Astrocyte of the spinal cord (primary cell): ENCODE results near the gene PNLDC1.
A peak's percentile ranks its signal among the peaks of the same experiment; 100 is the strongest.

Experiments used
- DNase-seq: peaks from one replicate; pipeline ENCODE4 v3.0.0; 2011; ENCODE audit warnings: low read depth, low spot score
- H3K4me3 ChIP-seq: 2 replicates; pipeline ENCODE4 v1.5.1; 2011; ENCODE audit warnings: low read depth, mild to moderate bottlenecking, low read length, moderate library complexity
- in situ Hi-C: cut with HindIII; loops from 2 replicates; pipeline ENCODE4 v1.10.0; 2017; ENCODE audit warnings: low sequenced_read_pairs
- TF ChIP-seq, protein P1 (sequence below): IDR thresholded peaks from 2 replicates; pipeline ENCODE4 v1.5.1; 2012; ENCODE audit warnings: low read depth, mild to moderate bottlenecking, low read length, inconsistent platforms

Gene PNLDC1

DNA sequence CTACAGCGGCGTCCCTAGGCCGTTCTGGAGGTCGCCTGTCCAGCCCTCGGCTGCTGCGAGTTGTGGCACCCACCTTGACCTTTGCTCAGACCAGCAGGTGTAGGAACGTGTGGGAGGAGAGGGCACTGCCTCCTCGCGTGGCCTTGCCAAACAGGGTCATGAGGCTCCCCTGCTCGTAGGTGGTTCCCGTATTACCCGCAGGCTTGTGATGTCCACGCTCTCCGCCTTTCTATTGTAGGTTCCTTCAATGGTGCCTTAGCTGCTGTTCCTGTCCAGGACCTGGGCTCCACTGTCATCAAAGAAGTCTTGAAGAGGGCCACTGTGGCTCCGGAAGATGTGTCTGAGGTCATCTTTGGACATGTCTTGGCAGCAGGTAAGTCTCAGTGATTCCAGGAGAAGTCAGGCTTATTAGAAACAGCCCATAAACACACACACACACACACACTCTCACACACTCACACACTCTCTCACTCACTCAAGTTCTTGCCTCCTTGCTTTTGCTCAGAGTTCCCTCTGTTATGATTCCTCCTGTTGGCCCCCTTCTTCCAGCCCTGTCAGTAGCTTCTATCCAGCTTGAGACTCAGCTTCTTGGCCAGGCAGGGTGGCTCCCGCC, 37.3 kb upstream of the PNLDC1 start:
- in situ Hi-C loops = no loop called here
- no peak for DNase-seq
- peak overlapping the region; percentile 88 for H3K4me3 ChIP-seq
- TF ChIP-seq, protein P1, sequence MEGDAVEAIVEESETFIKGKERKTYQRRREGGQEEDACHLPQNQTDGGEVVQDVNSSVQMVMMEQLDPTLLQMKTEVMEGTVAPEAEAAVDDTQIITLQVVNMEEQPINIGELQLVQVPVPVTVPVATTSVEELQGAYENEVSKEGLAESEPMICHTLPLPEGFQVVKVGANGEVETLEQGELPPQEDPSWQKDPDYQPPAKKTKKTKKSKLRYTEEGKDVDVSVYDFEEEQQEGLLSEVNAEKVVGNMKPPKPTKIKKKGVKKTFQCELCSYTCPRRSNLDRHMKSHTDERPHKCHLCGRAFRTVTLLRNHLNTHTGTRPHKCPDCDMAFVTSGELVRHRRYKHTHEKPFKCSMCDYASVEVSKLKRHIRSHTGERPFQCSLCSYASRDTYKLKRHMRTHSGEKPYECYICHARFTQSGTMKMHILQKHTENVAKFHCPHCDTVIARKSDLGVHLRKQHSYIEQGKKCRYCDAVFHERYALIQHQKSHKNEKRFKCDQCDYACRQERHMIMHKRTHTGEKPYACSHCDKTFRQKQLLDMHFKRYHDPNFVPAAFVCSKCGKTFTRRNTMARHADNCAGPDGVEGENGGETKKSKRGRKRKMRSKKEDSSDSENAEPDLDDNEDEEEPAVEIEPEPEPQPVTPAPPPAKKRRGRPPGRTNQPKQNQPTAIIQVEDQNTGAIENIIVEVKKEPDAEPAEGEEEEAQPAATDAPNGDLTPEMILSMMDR = no peak

DNA sequence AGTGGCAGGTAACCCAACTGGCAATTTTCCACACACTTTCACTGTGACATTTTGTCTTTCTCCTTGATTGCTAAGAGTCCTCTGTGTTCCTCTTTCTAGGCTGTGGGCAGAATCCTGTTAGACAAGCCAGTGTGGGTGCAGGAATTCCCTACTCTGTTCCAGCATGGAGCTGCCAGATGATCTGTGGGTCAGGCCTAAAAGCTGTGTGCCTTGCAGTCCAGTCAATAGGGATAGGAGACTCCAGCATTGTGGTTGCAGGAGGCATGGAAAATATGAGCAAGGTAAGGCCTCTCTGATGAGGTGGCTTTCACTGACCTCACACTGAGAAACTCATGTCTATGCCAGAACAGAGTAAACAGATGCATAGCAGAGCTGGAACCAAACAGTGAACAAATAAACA, 33.2 kb upstream of the PNLDC1 start:
- TF ChIP-seq, protein P1 = no peak
- no peak overlapping the region for H3K4me3 ChIP-seq
- in situ Hi-C loops = no loop called here
- DNase-seq = no peak

DNA sequence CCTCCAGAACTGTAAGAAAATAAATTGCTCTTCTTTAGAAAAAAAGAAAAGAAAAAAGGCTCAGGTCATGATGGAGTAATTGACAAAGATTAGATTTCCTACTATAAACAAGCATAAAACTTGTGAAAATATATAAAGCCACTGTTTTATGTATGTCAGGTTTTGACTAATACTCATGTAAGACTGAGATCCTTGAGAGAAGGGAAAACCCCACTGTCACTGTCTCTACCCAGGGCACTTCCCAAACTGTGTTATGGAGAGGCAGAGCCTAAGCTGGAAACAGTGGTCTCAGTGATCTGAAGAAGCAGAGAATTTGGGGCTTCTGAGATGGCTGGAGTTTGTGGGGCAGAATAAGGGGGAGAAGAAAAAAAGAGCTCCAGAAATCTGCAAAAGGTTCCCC, 30.6 kb upstream of the PNLDC1 start:
- H3K4me3 ChIP-seq = no peak overlapping the region
- no peak for DNase-seq
- TF ChIP-seq, protein P1 = no peak
- in situ Hi-C loops = no loop called here

DNA sequence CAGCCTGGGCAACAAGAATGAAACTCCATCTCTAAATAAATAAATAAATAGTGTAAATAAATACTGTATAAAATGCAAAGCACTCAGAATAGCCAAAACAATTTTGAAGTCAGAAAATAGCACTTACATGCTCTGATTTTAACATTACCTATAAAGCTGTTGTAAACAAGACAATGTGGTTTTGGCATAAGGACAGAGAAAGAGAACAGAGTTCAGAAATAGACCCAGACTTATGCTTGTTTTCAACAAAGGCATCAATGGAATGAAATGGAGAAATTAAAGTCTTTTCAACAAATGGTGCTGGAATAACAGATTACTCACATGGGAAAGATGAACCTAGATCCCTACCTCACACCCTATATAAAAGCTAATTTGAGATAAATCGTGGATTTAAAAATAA, 27.9 kb upstream of the PNLDC1 start:
- in situ Hi-C loops = no loop called here
- DNase-seq = no peak
- TF ChIP-seq, protein P1 = no peak
- H3K4me3 ChIP-seq = no peak overlapping the region

DNA sequence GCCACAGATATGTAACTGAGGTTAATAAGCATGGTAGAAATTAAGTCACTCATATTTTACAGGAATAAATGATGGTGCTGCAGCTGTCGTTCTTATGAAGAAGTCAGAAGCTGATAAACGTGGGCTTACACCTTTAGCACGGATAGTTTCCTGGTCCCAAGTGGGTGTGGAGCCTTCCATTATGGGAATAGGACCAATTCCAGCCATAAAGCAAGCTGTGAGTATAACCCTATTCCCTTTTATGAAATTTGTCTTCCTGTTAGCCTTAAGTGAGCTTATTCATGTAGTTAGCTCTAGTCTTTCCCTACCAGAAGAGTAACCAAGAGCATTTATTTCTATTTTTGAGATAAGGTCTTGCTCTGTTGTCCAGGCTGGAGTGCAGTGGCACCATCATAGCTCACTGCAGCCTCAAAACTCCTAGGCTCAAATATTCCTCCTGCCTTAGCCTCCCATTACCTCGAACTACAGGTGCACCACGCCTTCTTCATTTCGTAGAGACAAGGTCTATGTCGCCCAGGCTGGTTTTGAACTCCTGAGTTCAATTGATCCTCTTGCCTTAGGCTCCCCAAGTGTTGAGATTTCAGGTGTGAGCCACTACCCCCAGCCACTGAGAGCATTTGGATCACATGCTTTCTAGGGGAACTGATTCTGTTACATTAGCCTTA, 22.7 kb upstream of the PNLDC1 start:
- DNase-seq = no peak
- in situ Hi-C loops = no loop called here
- no peak overlapping the region for H3K4me3 ChIP-seq
- TF ChIP-seq, protein P1 = no peak

DNA sequence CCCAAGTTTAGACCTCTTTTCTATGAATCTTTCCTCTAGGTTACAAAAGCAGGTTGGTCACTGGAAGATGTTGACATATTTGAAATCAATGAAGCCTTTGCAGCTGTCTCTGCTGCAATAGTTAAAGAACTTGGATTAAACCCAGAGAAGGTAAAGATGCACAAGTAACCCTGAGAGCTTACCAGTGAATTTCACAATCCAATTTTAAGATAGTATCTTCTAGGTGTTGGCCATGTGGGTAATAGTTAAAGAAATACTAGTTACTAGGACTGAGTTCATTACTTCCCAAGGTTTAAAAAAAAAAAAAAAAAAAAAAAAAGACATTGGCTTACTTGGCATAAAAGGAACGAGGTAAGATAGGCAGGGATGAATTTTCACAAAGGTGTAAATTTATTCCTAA, 21.9 kb upstream of the PNLDC1 start:
- in situ Hi-C loops = no loop called here
- DNase-seq = no peak
- H3K4me3 ChIP-seq = no peak overlapping the region
- TF ChIP-seq, protein P1 = no peak
